ENCODE data around the gene IGFBP2. TPM values are rescaled to one million over a fixed set of nuclear protein-coding genes. Genes with fewer than 3 reads are reported as not detected.

IGFBP2 gene
- total and polyA plus RNA-seq, 2 of the 8 experiments (the other 6 are each of a cell fraction or from before 2014, with no cell fraction given) = 326 to 782 TPM

DNA sequence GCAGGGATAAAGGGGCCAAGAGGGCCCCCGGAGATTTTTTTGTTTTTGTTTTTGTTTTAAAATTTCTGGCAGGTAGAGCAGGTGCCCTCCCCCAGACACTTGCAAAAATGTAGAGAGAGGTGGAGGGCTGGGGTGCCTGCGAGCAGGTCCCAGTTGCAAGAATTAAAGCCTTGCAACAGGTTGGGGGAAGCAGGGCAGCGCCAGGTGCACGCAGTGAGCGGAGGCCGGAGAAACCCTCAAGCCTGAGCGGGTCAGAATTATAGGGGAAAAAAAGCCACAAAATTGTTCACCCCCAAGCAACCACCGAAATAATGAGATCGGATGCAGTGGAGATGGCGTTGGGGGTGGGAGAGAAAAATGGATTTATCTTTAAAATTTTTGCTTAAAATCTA is 61.6 kb downstream of the IGFBP2 start:
- Histone ChIP-seq H3K4me3 (ENCODE audit: extremely low read depth in 1 of 4, insufficient read depth in 2 of 4, low read depth in 3 of 4, low read length in 4 of 4) (peak overlapping the region; percentile 52 to 71 (median 69)), H3K36me3 (ENCODE audit: control insufficient read depth in 2 of 4, insufficient read depth in 4 of 4, low read length in 3 of 4) (no peaks in the 10 kb centered on the region), H4K91ac (replicated peaks; ENCODE audit: insufficient read length, low read length) (no peak overlapping the region), H2AK5ac (ENCODE audit: low read depth, low read length) (no peak overlapping the region), H2BK120ac (replicated peaks; ENCODE audit: low read depth, low read length) (no peak overlapping the region), H3K18ac (ENCODE audit: extremely low read depth, low read length) (peak overlapping the region; percentile 44; the same call in 1 of the 2 replicates), H3K56ac (replicated peaks; ENCODE audit: insufficient read length, low read depth, low read length) (no peak overlapping the region), H3K4ac (replicated peaks; ENCODE audit: insufficient read length, low read depth, low read length) (peak overlapping the region; percentile 48), H3K14ac (ENCODE audit: insufficient read length) (no peak overlapping the region), H2BK5ac (ENCODE audit: low read depth, low read length) (no peak overlapping the region), H2BK15ac (ENCODE audit: low read length) (no peak overlapping the region), H4K5ac (ENCODE audit: insufficient read length, low read depth, low read length) (no peak overlapping the region), H3K23ac (ENCODE audit: insufficient read length) (no peak overlapping the region), H3K4me2 (ENCODE audit: insufficient read depth in 1 of 2, low read depth in 2 of 2, low read length in 2 of 2) (peak overlapping the region; percentile 94 to 97), H4K8ac (ENCODE audit: extremely low read depth, insufficient read depth, low read length) (no peak overlapping the region), H3K9ac (replicated peaks in 1 of 4; ENCODE audit: extremely low read depth in 1 of 4, low read depth in 3 of 4, low read length in 3 of 4) (no peak overlapping the region), H2BK20ac (ENCODE audit: low read length) (no peak overlapping the region), H2BK12ac (ENCODE audit: low read depth, low read length) (no peak overlapping the region), H3K79me2 (ENCODE audit: control insufficient read depth in 1 of 2, insufficient read depth in 2 of 2, low read length in 2 of 2) (no peaks in the 10 kb centered on the region), H4K20me1 (replicated peaks in 1 of 2; ENCODE audit: control insufficient read depth in 1 of 2, insufficient read depth in 2 of 2, low read length in 2 of 2) (no peaks in the 10 kb centered on the region), H3K23me2 (ENCODE audit: low read depth, low read length) (peaks cover 28% of the 10 kb centered on the region), H3K79me1 (ENCODE audit: low read depth, low read length) (no peaks in the 10 kb centered on the region), H3K9me3 (ENCODE audit: insufficient read depth in 2 of 2, low read depth in 1 of 2, low read length in 1 of 2) (no peaks in the 10 kb centered on the region), H3K27ac (ENCODE audit: low read depth, low read length) (no peak overlapping the region), H3K4me1 (replicated peaks in 1 of 4; ENCODE audit: control insufficient read depth in 3 of 4, insufficient read depth in 4 of 4, low read length in 3 of 4) (peaks cover 9 to 20% (median 13%) of the 10 kb centered on the region in 4 experiments), H2AFZ (ENCODE audit: low read length) (no peak overlapping the region), H3K27me3 (replicated peaks in 1 of 4; ENCODE audit: control insufficient read depth in 3 of 4, extremely low read depth in 1 of 4, insufficient read depth in 3 of 4, low read length in 3 of 4) (peaks cover 0 to 22% (median 19%) of the 10 kb centered on the region in 4 experiments; a peak in 5 of 7 replicates)
- WGBS, 2 experiments (ENCODE audit: extremely low coverage in 1 of 2, insufficient coverage in 1 of 2, insufficient read length in 1 of 2, insufficient replicate concordance in 2 of 2, low coverage in 1 of 2, low lambda C conversion rate in 2 of 2, missing lambda C conversion rate in 1 of 2) = 3% methylated on average over 10 of the region's 10 CpGs; no CpG with 5 or more reads in 1 of the 2 experiments
- DNase-seq (ENCODE audit: low read depth in 1 of 2, low spot score in 2 of 2) (no peak), FAIRE-seq (no peak)
- ChIA-PET POLR2A (ENCODE audit: partially characterized antibody) (interaction anchor here (0.6 to 1.5 kb wide), 7 partner anchors 10 to 345 kb away, joined by 3 to 7 read pairs (median 4); no protein-coding TSS in a partner anchor), CTCF (ENCODE audit: partially characterized antibody) (interaction anchor here (0.6 to 5.4 kb wide), 28 partner anchors 8 to 1065 kb away, joined by 3 to 41 read pairs (median 4); no protein-coding TSS in a partner anchor)
- no peak for TF ChIP-seq SIX5 (IDR thresholded peaks at IDR 0.05; ENCODE audit: low read depth, low read length)
- TF ChIP-seq RAD21 (IDR thresholded peaks at IDR 0.05 in 1 of 2, conservative IDR thresholded peaks at IDR 0.05 in 1 of 2; ENCODE audit: low read depth in 2 of 2, low read length in 2 of 2) = no peak
- TF ChIP-seq SAP30 (IDR thresholded peaks at IDR 0.05; ENCODE audit: insufficient read depth, insufficient replicate concordance, low read length) = no peak
- peak; percentile 37 for TF ChIP-seq RNF2 (IDR thresholded peaks at IDR 0.05; ENCODE audit: borderline replicate concordance, low read depth, low read length, missing control alignments, poor library complexity, severe bottlenecking)

Data from H1 (cell line).